Ovary (tissue), 3 donors: ENCODE measurements around the gene PLAC8L1.

Experiments used
- EP300 ChIP-seq: sonication (generic); formaldehyde crosslinking; IDR thresholded peaks from one replicate; pipeline ENCODE4 v1.6.1; 2017; ENCODE audit warnings: antibody characterized with exemption
- POLR2A ChIP-seq: fragments of 450-650 bp; IDR thresholded peaks from one replicate; pipeline ENCODE4 v1.6.1; 2017; ENCODE audit warnings: antibody characterized with exemption, mild to moderate bottlenecking, moderate library complexity
- TF ChIP-seq, protein P1 (sequence below), 3 donors: fragments of 450-650 bp in 2 of 3; fragments of 200-600 bp in 1 of 3; IDR thresholded peaks; one replicate each; pipeline versions ENCODE4 v1.5.1 to v1.8.0; 2016 to 2022; ENCODE audit warnings: antibody characterized with exemption in 3 of 3, mild to moderate bottlenecking in 1 of 3
- donor health status: DM: no; HTN: no; CAD: no.

DNA sequence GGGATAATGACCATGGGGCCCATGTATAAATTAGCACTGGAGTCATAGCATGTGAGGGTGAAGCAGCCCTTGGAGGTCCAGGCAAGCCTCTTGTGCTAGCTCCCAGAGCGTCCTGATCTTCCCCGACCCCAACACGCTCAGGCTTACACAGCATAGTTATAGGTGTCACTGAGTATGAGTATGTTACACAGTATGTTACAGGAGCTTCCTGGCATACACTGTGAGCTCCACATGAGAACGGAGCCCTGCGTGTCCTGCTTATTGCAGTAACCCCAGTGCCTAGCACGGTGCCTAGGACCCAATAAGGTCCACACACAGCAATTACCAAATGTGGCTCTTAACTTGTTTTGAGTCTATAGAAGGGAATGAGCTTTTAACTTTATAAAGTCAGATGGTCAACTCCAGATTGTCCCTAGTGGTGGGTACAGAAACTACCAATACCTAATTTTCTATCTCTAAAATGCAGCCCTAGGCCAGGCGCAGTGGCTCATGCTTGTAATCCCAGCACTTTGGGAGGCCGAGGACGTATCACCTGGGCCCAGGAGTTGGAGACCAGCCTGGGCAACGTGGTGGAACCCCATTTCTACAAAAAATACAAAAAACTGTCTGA is 64.1 kb downstream of the PLAC8L1 start:
- TF ChIP-seq, protein P1, sequence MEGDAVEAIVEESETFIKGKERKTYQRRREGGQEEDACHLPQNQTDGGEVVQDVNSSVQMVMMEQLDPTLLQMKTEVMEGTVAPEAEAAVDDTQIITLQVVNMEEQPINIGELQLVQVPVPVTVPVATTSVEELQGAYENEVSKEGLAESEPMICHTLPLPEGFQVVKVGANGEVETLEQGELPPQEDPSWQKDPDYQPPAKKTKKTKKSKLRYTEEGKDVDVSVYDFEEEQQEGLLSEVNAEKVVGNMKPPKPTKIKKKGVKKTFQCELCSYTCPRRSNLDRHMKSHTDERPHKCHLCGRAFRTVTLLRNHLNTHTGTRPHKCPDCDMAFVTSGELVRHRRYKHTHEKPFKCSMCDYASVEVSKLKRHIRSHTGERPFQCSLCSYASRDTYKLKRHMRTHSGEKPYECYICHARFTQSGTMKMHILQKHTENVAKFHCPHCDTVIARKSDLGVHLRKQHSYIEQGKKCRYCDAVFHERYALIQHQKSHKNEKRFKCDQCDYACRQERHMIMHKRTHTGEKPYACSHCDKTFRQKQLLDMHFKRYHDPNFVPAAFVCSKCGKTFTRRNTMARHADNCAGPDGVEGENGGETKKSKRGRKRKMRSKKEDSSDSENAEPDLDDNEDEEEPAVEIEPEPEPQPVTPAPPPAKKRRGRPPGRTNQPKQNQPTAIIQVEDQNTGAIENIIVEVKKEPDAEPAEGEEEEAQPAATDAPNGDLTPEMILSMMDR (IDR thresholded peaks at IDR 0.05) = no peak
- TF ChIP-seq EP300 (no peak), POLR2A (no peak)
